IMR-90 (cell line): ENCODE results near the gene MACC1. TPM values are rescaled to one million over a fixed set of nuclear protein-coding genes. Genes with fewer than 3 reads are reported as not detected.

Source experiments
- ATAC-seq: fragments of 200-7000 bp; cut with Tn5 transposase; 2 replicates; pipeline ENCODE4 v1.9.1; 2020; ENCODE audit warnings: low read depth, mild to moderate bottlenecking, moderate library complexity
- BruUV-seq: library from RNA; stranded (reverse); fragments of 400-500 nt; replicated peaks from 2 replicates; lab custom pipeline; 2021; lab: Mats Ljungman, UMichigan
- CTCF ChIA-PET: fragments of 300-600 bp; formaldehyde crosslinking; extraction: SDS; loops from one replicate; lab custom pipeline; 2021; ENCODE audit warnings: antibody characterized with exemption; lab: Yijun Ruan, JAX
- POLR2A ChIA-PET: fragments of 300-600 bp; sonication (Branson Sonifier 250); formaldehyde crosslinking; loops from one replicate; lab custom pipeline; 2022; ENCODE audit warnings: antibody characterized with exemption; ENCODE audit not compliant: unreplicated experiment; lab: Charles Lee
- DNase-seq: peaks from one replicate; pipeline ENCODE4 v3.0.0; 2013
- H2AFZ ChIP-seq: replicated peaks from 2 replicates; pipeline ENCODE3; 2013; ENCODE audit warnings: low read length, mild to moderate bottlenecking; ENCODE audit not compliant: poor library complexity
- H2AK5ac ChIP-seq: 2 replicates; pipeline ENCODE4 v1.6.1; 2013; ENCODE audit warnings: low read depth, low read length, inconsistent platforms
- H2AK9ac ChIP-seq: replicated peaks from 2 replicates; pipeline ENCODE3; 2013; ENCODE audit warnings: mild to moderate bottlenecking, low read depth, low read length, moderate library complexity; ENCODE audit not compliant: poor library complexity
- H2BK120ac ChIP-seq: 2 replicates; pipeline ENCODE4 v1.6.1; 2013; ENCODE audit warnings: low read depth, low read length, inconsistent platforms
- H2BK15ac ChIP-seq: 3 replicates; pipeline ENCODE4 v1.6.1; 2013; ENCODE audit warnings: low read depth, low read length, inconsistent platforms
- H2BK20ac ChIP-seq: 2 replicates; pipeline ENCODE4 v1.6.1; 2013; ENCODE audit warnings: low read depth, mild to moderate bottlenecking, inconsistent platforms, low read length, moderate library complexity
- H2BK5ac ChIP-seq: 2 replicates; pipeline ENCODE4 v1.6.1; 2013; ENCODE audit warnings: mild to moderate bottlenecking, low read depth, low read length, inconsistent platforms; ENCODE audit not compliant: poor library complexity, severe bottlenecking
- H3K14ac ChIP-seq: replicated peaks from 2 replicates; pipeline ENCODE4 v1.6.1; 2013; ENCODE audit warnings: low read depth, low read length, inconsistent platforms
- H3K18ac ChIP-seq: 2 replicates; pipeline ENCODE4 v1.6.1; 2013; ENCODE audit warnings: low read depth, low read length, control low read depth
- H3K23ac ChIP-seq: 2 replicates; pipeline ENCODE4 v1.6.1; 2013; ENCODE audit warnings: low read depth, low read length, inconsistent platforms
- H3K27ac ChIP-seq: 2 replicates; pipeline ENCODE4 v1.5.1; 2013; ENCODE audit warnings: mild to moderate bottlenecking, control low read depth, low read length; ENCODE audit not compliant: insufficient read depth
- H3K27me3 ChIP-seq: 2 replicates; pipeline ENCODE4 v1.6.1; 2013; ENCODE audit warnings: low read length; ENCODE audit not compliant: control insufficient read depth, insufficient read depth
- H3K36me3 ChIP-seq: 2 replicates; pipeline ENCODE4 v1.6.1; 2013; ENCODE audit warnings: low read length, mixed read lengths; ENCODE audit not compliant: control insufficient read depth, insufficient read depth
- H3K4ac ChIP-seq: 2 replicates; pipeline ENCODE4 v1.6.1; 2013; ENCODE audit warnings: low read depth, low read length, inconsistent platforms
- H3K4me1 ChIP-seq: 2 replicates; pipeline ENCODE4 v1.6.1; 2013; ENCODE audit warnings: low read length, mixed read lengths; ENCODE audit not compliant: control insufficient read depth, insufficient read depth
- H3K4me2 ChIP-seq: 2 replicates; pipeline ENCODE4 v1.6.1; 2013; ENCODE audit warnings: low read depth, mild to moderate bottlenecking, control low read depth, low read length, moderate library complexity
- H3K4me3 ChIP-seq: 2 replicates; pipeline ENCODE4 v1.5.1; 2013; ENCODE audit warnings: low read depth, mild to moderate bottlenecking, control low read depth, low read length, moderate library complexity; ENCODE audit not compliant: insufficient read depth
- H3K56ac ChIP-seq: 2 replicates; pipeline ENCODE4 v1.6.1; 2013; ENCODE audit warnings: low read length, inconsistent platforms; ENCODE audit not compliant: insufficient read depth; ENCODE audit errors: extremely low read depth
- H3K79me1 ChIP-seq, 2 experiments: 2 replicates each; pipeline ENCODE4 v1.6.1; 2013; ENCODE audit warnings: low read length in 2 of 2, inconsistent platforms in 1 of 2, low read depth in 1 of 2
- H3K9ac ChIP-seq: 2 replicates; pipeline ENCODE4 v1.6.1; 2013; ENCODE audit warnings: low read depth, low read length, control low read depth
- H3K9me1 ChIP-seq: 2 replicates; pipeline ENCODE4 v1.6.1; 2013; ENCODE audit warnings: low read length, inconsistent platforms; ENCODE audit not compliant: insufficient read depth
- H3K9me3 ChIP-seq: 2 replicates; pipeline ENCODE4 v1.6.1; 2013; ENCODE audit warnings: low read length; ENCODE audit not compliant: control insufficient read depth, insufficient read depth
- H4K20me1 ChIP-seq: 2 replicates; pipeline ENCODE4 v1.6.1; 2013; ENCODE audit warnings: low read length, inconsistent platforms; ENCODE audit not compliant: insufficient read depth
- H4K5ac ChIP-seq: 2 replicates; pipeline ENCODE4 v1.6.1; 2013; ENCODE audit warnings: mild to moderate bottlenecking, low read depth, low read length, control low read depth
- H4K8ac ChIP-seq, 2 experiments: 2 replicates each; pipeline ENCODE4 v1.6.1; 2013; ENCODE audit warnings: low read depth in 2 of 2, low read length in 2 of 2, control low read depth in 1 of 2, inconsistent platforms in 1 of 2
- H4K91ac ChIP-seq: 2 replicates; pipeline ENCODE4 v1.6.1; 2013; ENCODE audit warnings: low read depth, low read length, inconsistent platforms; ENCODE audit not compliant: insufficient read depth
- BHLHE40 ChIP-seq: fragments of 150-350 bp; IDR thresholded peaks from 2 replicates; pipeline ENCODE4 v1.6.1; 2016; ENCODE audit warnings: mild to moderate bottlenecking, low read depth, low read length
- CHD1 ChIP-seq: IDR thresholded peaks from 2 replicates; pipeline ENCODE4 v1.6.1; 2012; ENCODE audit warnings: low read depth, low read length, improper control_type of control experiment
- CTCF ChIP-seq: conservative IDR thresholded peaks from 2 replicates; pipeline ENCODE4 v1.5.1; 2012; ENCODE audit warnings: mild to moderate bottlenecking, low read depth, low read length, improper control_type of control experiment
- ELK1 ChIP-seq: fragments of 150-350 bp; IDR thresholded peaks from 2 replicates; pipeline ENCODE4 v1.6.1; 2016; ENCODE audit warnings: low read depth, mild to moderate bottlenecking, low read length, moderate library complexity, borderline replicate concordance
- FOS ChIP-seq: fragments of 150-350 bp; IDR thresholded peaks from 2 replicates; pipeline ENCODE4 v1.6.1; 2016; ENCODE audit warnings: low read depth, low read length
- MAFK ChIP-seq: IDR thresholded peaks from 2 replicates; pipeline ENCODE4 v1.6.1; 2012; ENCODE audit warnings: low read depth, low read length, improper control_type of control experiment
- MAZ ChIP-seq: IDR thresholded peaks from 2 replicates; pipeline ENCODE4 v1.6.1; 2012; ENCODE audit warnings: low read depth, mild to moderate bottlenecking, low read length, improper control_type of control experiment, moderate library complexity, borderline replicate concordance
- MXI1 ChIP-seq: IDR thresholded peaks from 2 replicates; pipeline ENCODE4 v1.6.1; 2012; ENCODE audit warnings: low read depth, mild to moderate bottlenecking, low read length, moderate library complexity, borderline replicate concordance
- NFE2L2 ChIP-seq: fragments of 150-350 bp; IDR thresholded peaks from 2 replicates; pipeline ENCODE4 v1.6.1; 2016; ENCODE audit warnings: low read depth, mild to moderate bottlenecking, low read length
- POLR2A ChIP-seq: IDR thresholded peaks from 2 replicates; pipeline ENCODE4 v1.6.1; 2012; ENCODE audit warnings: mild to moderate bottlenecking, low read depth, low read length
- RAD21 ChIP-seq: IDR thresholded peaks from 2 replicates; pipeline ENCODE4 v1.6.1; 2012; ENCODE audit warnings: low read length, improper control_type of control experiment
- RCOR1 ChIP-seq: IDR thresholded peaks from 2 replicates; pipeline ENCODE4 v1.6.1; 2012; ENCODE audit warnings: mild to moderate bottlenecking, low read length, improper control_type of control experiment; ENCODE audit not compliant: insufficient replicate concordance
- RFX5 ChIP-seq: IDR thresholded peaks from 2 replicates; pipeline ENCODE4 v1.8.0; 2012; ENCODE audit warnings: low read depth, mild to moderate bottlenecking, low read length, moderate library complexity
- SMC3 ChIP-seq: fragments of 150-350 bp; IDR thresholded peaks from 2 replicates; pipeline ENCODE4 v1.6.1; 2016; ENCODE audit warnings: low read depth, mild to moderate bottlenecking, antibody characterized with exemption, low read length, moderate library complexity
- WGBS, 2 experiments: methylation state at CpG; one replicate each; pipeline versions ENCODE4 v1.1.5 to v1.1.7; 2013; ENCODE audit warnings: missing lambda C conversion rate in 2 of 2; ENCODE audit not compliant: insufficient read length in 1 of 2; ENCODE audit errors: extremely low coverage in 2 of 2; 5-methylcytosine and 5-hydroxymethylcytosine counted together
- dilution Hi-C: fragments of 300-500 bp; cut with HindIII; formaldehyde crosslinking; loops from one replicate; pipeline ENCODE4 v1.14.3; 2018; ENCODE audit warnings: low sequenced_read_pairs; ENCODE audit not compliant: unreplicated experiment
- in situ Hi-C: fragments of 300-500 bp; cut with MboI; formaldehyde crosslinking; loops from 3 replicates; pipeline ENCODE4 v1.14.3; 2019; ENCODE audit warnings: low sequenced_read_pairs, inconsistent platforms, mixed read lengths
- intact Hi-C: fragments of 100-400 bp; cut with micrococcal nuclease; formaldehyde crosslinking; loops from 2 replicates; pipeline ENCODE4 v1.10.0; 2022
- polyA plus RNA-seq, 3 experiments: library from polyadenylated mRNA; depleted of rRNA; stranded (reverse); fragments of >200 nt; gene quantifications; 2 replicates each; pipeline ENCODE4 v1.2.3, GENCODE V29; 2012; ENCODE audit warnings: low replicate concordance in 1 of 3
- total RNA-seq: library from RNA; depleted of rRNA; stranded (reverse); fragments of >200 nt; gene quantifications from 2 replicates; pipeline ENCODE4 v1.2.3, GENCODE V29; 2012
- TF ChIP-seq, protein P1 (sequence below): fragments of 150-350 bp; IDR thresholded peaks from 2 replicates; pipeline ENCODE4 v1.6.1; 2017; ENCODE audit warnings: mild to moderate bottlenecking, antibody characterized with exemption, low read length, low read depth

The MACC1 gene
- total and polyA plus RNA-seq, 2 of the 4 experiments (the other 2 are of a cell fraction), result under 0.01 TPM; not detected in 1

GRCh38 chr7:20206104-20206896, 10.9 kb downstream of the MACC1 start:
- BruUV-seq, result no TSS peak
- no peak overlapping the region for H3K14ac ChIP-seq
- H2BK120ac ChIP-seq, result no peak overlapping the region
- WGBS, 2 experiments, result 92% methylated on average over 2 of the region's 2 CpGs; no CpG with 5 or more reads in 1 of the 2 experiments
- H3K27ac ChIP-seq, result no peak overlapping the region
- H4K8ac ChIP-seq, result no peak overlapping the region
- no peak overlapping the region for H4K91ac ChIP-seq
- POLR2A ChIA-PET, result no interaction called here
- no peak overlapping the region for H3K9ac ChIP-seq
- H2BK5ac ChIP-seq, result no peak overlapping the region
- no peaks in the 10 kb centered on the region for H3K27me3 ChIP-seq
- H2AK9ac ChIP-seq, result no peak overlapping the region
- CTCF ChIA-PET, result no interaction called here
- ATAC-seq, result no peak
- DNase-seq, result no peak
- in situ Hi-C loops (no loop called here), intact Hi-C loops (no loop called here), dilution Hi-C loops (no loop called here)
- no peaks in the 10 kb centered on the region for H3K36me3 ChIP-seq
- H3K18ac ChIP-seq, result no peak overlapping the region
- H2BK20ac ChIP-seq, result no peak overlapping the region
- no peak overlapping the region for H3K4me2 ChIP-seq
- no peak overlapping the region for H3K4me3 ChIP-seq
- H3K4me1 ChIP-seq, result peaks cover 2% of the 10 kb centered on the region; the same call in 1 of the 2 replicates
- H3K4ac ChIP-seq, result no peak overlapping the region
- H2AFZ ChIP-seq, result no peak overlapping the region
- peaks cover 3% of the 10 kb centered on the region for H3K9me3 ChIP-seq
- no peaks in the 10 kb centered on the region for H3K79me1 ChIP-seq
- peak overlapping the region; percentile 31; the same call in 1 of the 3 replicates for H2BK15ac ChIP-seq
- H4K20me1 ChIP-seq, result no peaks in the 10 kb centered on the region
- H3K23ac ChIP-seq, result peak overlapping the region; percentile 47; the same call in 1 of the 2 replicates
- H4K5ac ChIP-seq, result no peak overlapping the region
- H3K56ac ChIP-seq, result no peak overlapping the region
- H3K9me1 ChIP-seq, result no peaks in the 10 kb centered on the region; the same call in 1 of the 2 replicates
- H2AK5ac ChIP-seq, result no peak overlapping the region
- no peak for TF ChIP-seq MXI1
- no peak for TF ChIP-seq SMC3
- no peak for TF ChIP-seq RFX5
- TF ChIP-seq, protein P1, sequence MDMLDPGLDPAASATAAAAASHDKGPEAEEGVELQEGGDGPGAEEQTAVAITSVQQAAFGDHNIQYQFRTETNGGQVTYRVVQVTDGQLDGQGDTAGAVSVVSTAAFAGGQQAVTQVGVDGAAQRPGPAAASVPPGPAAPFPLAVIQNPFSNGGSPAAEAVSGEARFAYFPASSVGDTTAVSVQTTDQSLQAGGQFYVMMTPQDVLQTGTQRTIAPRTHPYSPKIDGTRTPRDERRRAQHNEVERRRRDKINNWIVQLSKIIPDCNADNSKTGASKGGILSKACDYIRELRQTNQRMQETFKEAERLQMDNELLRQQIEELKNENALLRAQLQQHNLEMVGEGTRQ, result no peak
- TF ChIP-seq CTCF, result no peak
- no peak for TF ChIP-seq RCOR1
- no peak for TF ChIP-seq MAZ
- no peak for TF ChIP-seq NFE2L2
- no peak for TF ChIP-seq RAD21
- no peak for TF ChIP-seq MAFK
- TF ChIP-seq CHD1, result no peak
- no peak for TF ChIP-seq FOS
- no peak for TF ChIP-seq BHLHE40
- no peak for TF ChIP-seq POLR2A
- no peak for TF ChIP-seq ELK1
